ENCODE data around the gene FFAR2. TPM values are rescaled to one million over a fixed set of nuclear protein-coding genes. Genes with fewer than 3 reads are reported as not detected.
"Not testable (repeated sequence)": the region's sequence is repeated elsewhere in the genome, so short reads cannot be mapped to it uniquely, and the experiment has no call there.

Gene FFAR2
- 0.27 TPM for total RNA-seq
- long read RNA-seq, partial matches to known transcripts = 0 of 1 reads
- long read RNA-seq, other reads (novel, unspliced or antisense) = 0 of 1 reads

GRCh38 chr19:35447606-35448469, at the start of gene FFAR2:
Gene FFAR2 (plus strand): TSS chr19:35448257. CDS start chr19:35449715, 1,458 bp downstream.
- intact Hi-C loops (cut with micrococcal nuclease) = no loop called here
- ATAC-seq (peak; percentile 23), DNase-seq (no peak)

- DNase-seq (no peak), ATAC-seq (no peak)
- intact Hi-C loops (cut with micrococcal nuclease) = no loop called here
These were observed 49.5 kb upstream of the FFAR2 start for GRCh38 chr19:35398570-35398969.

GRCh38 chr19:35399231-35399630, 48.8 kb upstream of the FFAR2 start:
- DNase-seq (no peak), ATAC-seq (peak; percentile 43)
- intact Hi-C loops (cut with micrococcal nuclease) = no loop called here

- ATAC-seq (no peak), DNase-seq (no peak)
- intact Hi-C loops (cut with micrococcal nuclease) = no loop called here
These were observed 47.9 kb upstream of the FFAR2 start for GRCh38 chr19:35399948-35400772.

- ATAC-seq = no peak
- no peak for DNase-seq
- intact Hi-C loops (cut with micrococcal nuclease) = no loop called here
These were observed 47.3 kb upstream of the FFAR2 start for GRCh38 chr19:35400773-35401100.

- ATAC-seq; intact Hi-C loops (cut with micrococcal nuclease): not testable (repeated sequence)
These were observed 46.6 kb upstream of the FFAR2 start for GRCh38 chr19:35401416-35401815.

GRCh38 chr19:35403116-35403760, 44.8 kb upstream of the FFAR2 start:
- DNase-seq = no peak
- ATAC-seq = no peak

More at GRCh38 chr19:35401416-35401815, 46.6 kb upstream of the FFAR2 start:
- DNase-seq = not testable (repeated sequence)

GRCh38 chr19:35404879-35405622, 43.0 kb upstream of the FFAR2 start:
- DNase-seq = no peak
- intact Hi-C loops (cut with micrococcal nuclease) = no loop called here
- no peak for ATAC-seq

More at GRCh38 chr19:35403116-35403760, 44.8 kb upstream of the FFAR2 start:
- intact Hi-C loops (cut with micrococcal nuclease) = no loop called here

- intact Hi-C loops (cut with micrococcal nuclease) = no loop called here
- ATAC-seq = no peak
- no peak for DNase-seq
These were observed 40.4 kb upstream of the FFAR2 start for GRCh38 chr19:35407619-35408018.

GRCh38 chr19:35408284-35409171, 39.5 kb upstream of the FFAR2 start:
- no peak for ATAC-seq
- DNase-seq = no peak
- intact Hi-C loops (cut with micrococcal nuclease) = no loop called here

- intact Hi-C loops (cut with micrococcal nuclease) = no loop called here
- ATAC-seq (no peak), DNase-seq (no peak)
These were observed 38.9 kb upstream of the FFAR2 start for GRCh38 chr19:35409191-35409590.

GRCh38 chr19:35410487-35410886, 37.6 kb upstream of the FFAR2 start:
- DNase-seq (no peak), ATAC-seq (no peak)
- intact Hi-C loops (cut with micrococcal nuclease) = no loop called here

GRCh38 chr19:35414442-35414841, 33.6 kb upstream of the FFAR2 start:
- intact Hi-C loops (cut with micrococcal nuclease) = no loop called here
- DNase-seq (no peak), ATAC-seq (no peak)

GRCh38 chr19:35416331-35416730, 31.7 kb upstream of the FFAR2 start:
- intact Hi-C loops (cut with micrococcal nuclease) = no loop called here
- no peak for ATAC-seq
- no peak for DNase-seq

GRCh38 chr19:35417278-35417677, 30.8 kb upstream of the FFAR2 start:
- DNase-seq = no peak
- intact Hi-C loops (cut with micrococcal nuclease) = no loop called here
- no peak for ATAC-seq

GRCh38 chr19:35417713-35418534, 30.1 kb upstream of the FFAR2 start:
- no peak for ATAC-seq
- no peak for DNase-seq
- intact Hi-C loops (cut with micrococcal nuclease) = no loop called here

GRCh38 chr19:35419046-35419445, 29.0 kb upstream of the FFAR2 start:
- intact Hi-C loops (cut with micrococcal nuclease) = no loop called here
- no peak for DNase-seq

More at GRCh38 chr19:35419046-35419445, 29.0 kb upstream of the FFAR2 start:
- ATAC-seq = no peak

Data from left ventricle myocardium superior (tissue), 1 donor.